Measurements from ENCODE around the gene TRPM2.
"Not testable (repeated sequence)": the region's sequence is repeated elsewhere in the genome, so short reads cannot be mapped to it uniquely, and the experiment has no call there.

Gene TRPM2

GRCh38 chr21:44392916-44393315 is 39.5 kb downstream of the TRPM2 start:
- DNase-seq (ENCODE audit: insufficient read length, low spot score) (no peak), FAIRE-seq (no peak)
- TF ChIP-seq CTCF (IDR thresholded peaks at IDR 0.05; ENCODE audit: insufficient read depth, missing control alignments): no peak

GRCh38 chr21:44394733-44395132 is 41.3 kb downstream of the TRPM2 start:
- FAIRE-seq (no peak), DNase-seq (ENCODE audit: insufficient read length, low spot score) (no peak)
- no peak for TF ChIP-seq CTCF (IDR thresholded peaks at IDR 0.05; ENCODE audit: insufficient read depth, missing control alignments)

DNA sequence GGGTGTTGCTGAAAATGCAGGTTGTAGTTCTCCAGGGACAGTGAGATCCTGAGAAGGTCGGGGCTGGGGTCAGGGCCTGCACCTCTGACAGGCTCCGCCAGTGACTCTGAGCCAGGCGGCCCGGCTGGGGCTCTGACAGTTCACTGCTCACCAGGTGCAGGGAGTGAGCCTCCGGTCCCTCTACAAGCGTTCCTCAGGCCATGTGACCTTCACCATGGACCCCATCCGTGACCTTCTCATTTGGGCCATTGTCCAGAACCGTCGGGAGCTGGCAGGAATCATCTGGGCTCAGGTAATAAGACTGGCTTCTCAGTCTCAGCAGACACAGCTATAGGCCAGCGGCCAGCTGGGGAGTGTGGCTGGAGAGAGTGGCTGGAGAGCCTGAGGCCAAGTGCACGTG is 41.8 kb downstream of the TRPM2 start:
- no peak for TF ChIP-seq CTCF (IDR thresholded peaks at IDR 0.05; ENCODE audit: insufficient read depth, missing control alignments)
- FAIRE-seq (no peak), DNase-seq (ENCODE audit: insufficient read length, low spot score) (no peak)

DNA sequence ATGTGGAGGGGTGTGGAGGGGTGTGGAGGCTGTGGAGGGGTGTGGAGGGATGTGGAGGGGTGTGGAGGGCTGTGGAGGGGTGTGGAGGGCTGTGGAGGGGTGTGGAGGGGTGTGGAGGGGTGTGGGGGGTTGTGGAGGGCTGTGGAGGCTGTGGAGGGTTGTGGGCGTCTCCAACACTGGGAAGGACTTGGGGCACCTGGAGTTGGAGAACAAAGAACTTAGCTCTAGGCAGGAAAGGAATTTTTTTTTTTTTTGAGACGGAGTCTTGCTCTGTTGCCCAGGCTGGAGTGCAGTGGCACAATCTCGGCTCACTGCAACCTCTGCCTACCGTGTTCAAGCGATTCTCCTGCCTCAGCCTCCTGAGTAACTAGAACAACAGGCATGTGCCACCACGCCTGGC is 43.4 kb downstream of the TRPM2 start:
- FAIRE-seq; DNase-seq (ENCODE audit: insufficient read length, low spot score): not testable (repeated sequence)

DNA sequence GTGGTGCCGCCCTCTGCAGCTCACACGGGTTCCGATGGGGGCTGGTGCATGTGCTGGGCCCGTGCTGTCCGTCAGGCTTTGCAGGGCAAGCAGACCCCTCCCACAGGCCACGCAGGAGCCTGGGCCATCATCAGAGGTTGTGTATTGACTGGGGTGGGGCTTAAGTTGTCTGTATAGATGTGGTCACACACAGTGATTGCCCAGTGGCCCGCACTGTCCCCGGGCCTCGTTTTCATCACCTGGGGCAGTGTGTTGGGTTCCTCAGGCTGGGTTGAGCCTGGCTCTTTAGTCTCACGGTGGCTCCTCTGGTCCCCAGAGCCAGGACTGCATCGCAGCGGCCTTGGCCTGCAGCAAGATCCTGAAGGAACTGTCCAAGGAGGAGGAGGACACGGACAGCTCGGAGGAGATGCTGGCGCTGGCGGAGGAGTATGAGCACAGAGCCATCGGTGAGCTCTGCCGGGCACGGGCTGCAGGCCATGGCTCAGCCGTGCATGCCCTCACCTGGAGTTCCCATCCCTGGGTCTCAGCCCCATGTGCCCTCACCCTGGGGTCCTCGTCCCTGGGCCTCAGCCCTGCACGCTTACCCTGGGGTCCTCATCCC is 44.1 kb downstream of the TRPM2 start:
- no peak for DNase-seq (ENCODE audit: insufficient read length, low spot score)
- no peak for TF ChIP-seq CTCF (IDR thresholded peaks at IDR 0.05; ENCODE audit: insufficient read depth, missing control alignments)
- FAIRE-seq: no peak

GRCh38 chr21:44398499-44398898 is 45.1 kb downstream of the TRPM2 start:
- TF ChIP-seq CTCF (IDR thresholded peaks at IDR 0.05; ENCODE audit: insufficient read depth, missing control alignments): no peak
- no peak for FAIRE-seq
- DNase-seq (ENCODE audit: insufficient read length, low spot score): no peak

- no peak for DNase-seq (ENCODE audit: insufficient read length, low spot score)
- TF ChIP-seq CTCF (IDR thresholded peaks at IDR 0.05; ENCODE audit: insufficient read depth, missing control alignments): no peak
- FAIRE-seq: no peak
Observed at GRCh38 chr21:44399151-44399954, 45.9 kb downstream of the TRPM2 start.
